GM12873 (cell line): Measurements from ENCODE around the gene DCPS.

Experiments used
- TF ChIP-seq, protein P1 (sequence below): IDR thresholded peaks from 2 replicates; pipeline ENCODE4 v1.5.1; 2012; ENCODE audit warnings: low read depth, mild to moderate bottlenecking, moderate library complexity, low read length, control low read depth; ENCODE audit not compliant: insufficient read depth; ENCODE audit errors: missing control alignments

The DCPS gene

GRCh38 chr11:126336671-126337101, 32.8 kb downstream of the DCPS start:
- TF ChIP-seq, protein P1, sequence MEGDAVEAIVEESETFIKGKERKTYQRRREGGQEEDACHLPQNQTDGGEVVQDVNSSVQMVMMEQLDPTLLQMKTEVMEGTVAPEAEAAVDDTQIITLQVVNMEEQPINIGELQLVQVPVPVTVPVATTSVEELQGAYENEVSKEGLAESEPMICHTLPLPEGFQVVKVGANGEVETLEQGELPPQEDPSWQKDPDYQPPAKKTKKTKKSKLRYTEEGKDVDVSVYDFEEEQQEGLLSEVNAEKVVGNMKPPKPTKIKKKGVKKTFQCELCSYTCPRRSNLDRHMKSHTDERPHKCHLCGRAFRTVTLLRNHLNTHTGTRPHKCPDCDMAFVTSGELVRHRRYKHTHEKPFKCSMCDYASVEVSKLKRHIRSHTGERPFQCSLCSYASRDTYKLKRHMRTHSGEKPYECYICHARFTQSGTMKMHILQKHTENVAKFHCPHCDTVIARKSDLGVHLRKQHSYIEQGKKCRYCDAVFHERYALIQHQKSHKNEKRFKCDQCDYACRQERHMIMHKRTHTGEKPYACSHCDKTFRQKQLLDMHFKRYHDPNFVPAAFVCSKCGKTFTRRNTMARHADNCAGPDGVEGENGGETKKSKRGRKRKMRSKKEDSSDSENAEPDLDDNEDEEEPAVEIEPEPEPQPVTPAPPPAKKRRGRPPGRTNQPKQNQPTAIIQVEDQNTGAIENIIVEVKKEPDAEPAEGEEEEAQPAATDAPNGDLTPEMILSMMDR = no peak

GRCh38 chr11:126337126-126337473, 33.2 kb downstream of the DCPS start:
- TF ChIP-seq, protein P1 = no peak

DNA sequence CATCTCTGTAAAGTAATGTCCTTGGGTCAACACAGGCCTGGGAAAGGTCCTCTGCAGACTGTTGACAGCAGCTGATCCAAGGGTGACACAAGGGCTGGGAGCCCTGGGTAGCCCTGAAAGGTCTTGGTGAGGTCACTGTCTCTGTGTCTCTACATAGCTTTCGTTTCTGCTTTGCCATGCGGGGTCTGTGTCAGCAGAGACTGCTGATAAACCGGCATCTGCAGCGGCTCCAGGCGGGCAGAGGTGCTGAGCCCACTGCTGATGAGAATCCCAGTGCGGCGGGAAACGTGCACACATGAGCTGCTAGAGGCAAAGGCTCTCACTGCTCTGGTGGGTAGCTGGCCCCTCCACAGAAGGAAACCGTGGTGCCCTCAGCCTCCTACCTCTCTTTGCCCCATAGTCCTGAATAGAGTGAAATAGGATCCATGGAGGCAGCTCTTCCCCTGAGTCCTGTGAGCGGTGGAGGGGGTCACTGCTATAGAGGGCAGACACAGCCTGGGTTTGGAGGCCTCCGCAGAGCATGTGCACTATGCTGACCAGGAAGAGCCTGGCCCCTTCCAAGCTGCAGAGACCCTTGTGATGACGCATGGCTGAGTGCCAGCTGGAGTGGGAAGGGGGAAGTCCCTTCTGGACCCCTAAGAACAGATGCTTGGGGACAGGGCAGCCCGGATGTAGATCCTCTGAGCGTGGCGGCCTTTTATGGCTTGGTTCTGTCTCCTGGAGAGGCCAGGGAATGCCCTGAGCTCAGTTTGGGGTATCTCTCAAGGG, 33.8 kb downstream of the DCPS start:
- TF ChIP-seq, protein P1 = no peak

GRCh38 chr11:126338346-126339055, 34.6 kb downstream of the DCPS start:
- TF ChIP-seq, protein P1 = no peak

DNA sequence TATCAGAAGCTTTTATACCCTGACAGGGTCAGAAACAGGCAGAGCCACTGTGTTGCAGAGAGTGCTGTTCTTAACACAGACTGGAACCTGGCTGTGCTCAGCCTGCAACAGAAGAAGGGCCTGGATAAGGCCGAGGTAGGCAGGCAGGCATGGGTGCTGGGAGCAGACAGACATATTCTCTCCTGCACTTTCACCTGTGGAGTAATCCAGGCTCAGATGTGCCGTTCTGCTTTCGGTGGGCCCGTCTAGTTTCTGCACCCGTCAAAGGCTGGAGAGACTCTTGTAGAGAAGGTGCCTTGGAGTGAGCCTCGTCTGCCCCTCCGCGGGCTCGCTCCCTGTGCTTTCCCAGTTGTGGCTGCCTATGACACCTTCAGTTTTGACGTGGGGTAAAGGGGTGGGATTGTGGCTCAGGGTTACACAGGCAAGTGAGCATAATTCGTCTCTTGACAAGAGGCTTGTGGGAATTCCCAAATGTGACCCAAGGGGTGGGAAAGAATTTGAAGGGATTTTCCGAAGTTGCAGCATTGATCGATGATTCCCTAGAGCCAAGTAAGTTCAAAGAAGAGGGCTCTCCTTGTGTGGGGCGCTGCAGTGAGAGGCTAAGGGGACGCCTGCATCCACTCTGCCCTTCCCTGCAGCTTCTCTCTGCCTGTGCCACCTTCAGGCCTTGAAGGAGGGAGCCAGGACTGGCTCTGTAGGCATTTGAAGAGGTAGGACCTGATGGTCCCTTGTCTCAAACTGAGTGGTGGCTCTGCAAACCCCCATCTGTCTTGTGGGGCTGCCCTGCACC, 35.4 kb downstream of the DCPS start:
- TF ChIP-seq, protein P1 = no peak

DNA sequence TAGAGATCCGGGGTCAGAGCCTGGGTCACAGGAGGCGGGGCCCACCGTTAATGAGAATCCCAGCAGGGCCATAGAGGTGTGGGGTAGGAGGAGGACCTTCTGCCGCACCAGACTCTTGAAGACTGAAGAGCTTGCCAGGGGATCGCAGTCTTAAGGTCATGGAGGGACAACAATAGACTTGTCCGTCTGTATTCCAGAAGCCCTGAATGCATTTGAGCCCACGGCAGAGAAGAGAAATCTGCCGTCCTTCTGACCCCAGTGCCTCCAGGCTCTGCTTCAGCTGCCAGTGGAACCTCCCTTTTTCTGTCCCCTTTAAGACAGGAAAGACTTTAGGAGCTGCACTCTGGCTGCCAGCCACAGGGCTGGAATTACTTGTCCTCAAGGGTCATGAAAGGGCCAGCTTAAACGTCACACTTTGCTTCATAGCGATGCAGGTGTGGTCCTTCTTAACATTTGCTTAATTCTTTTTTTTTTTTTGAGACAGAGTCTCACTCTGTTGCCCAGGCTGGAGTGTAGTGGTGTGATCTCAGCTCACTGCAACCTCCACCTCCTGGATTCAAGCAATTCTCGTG, 36.1 kb downstream of the DCPS start:
- TF ChIP-seq, protein P1 = no peak
